ENCODE measurements around the gene ABHD14A. TPM values are rescaled to one million over a fixed set of nuclear protein-coding genes. Genes with fewer than 3 reads are reported as not detected.
A peak's percentile ranks its signal among the peaks of the same experiment; 100 is the strongest.

Gene ABHD14A
- total RNA-seq, 1 donor from 2014 or later: 17.9 TPM

- TF ChIP-seq, protein P1, sequence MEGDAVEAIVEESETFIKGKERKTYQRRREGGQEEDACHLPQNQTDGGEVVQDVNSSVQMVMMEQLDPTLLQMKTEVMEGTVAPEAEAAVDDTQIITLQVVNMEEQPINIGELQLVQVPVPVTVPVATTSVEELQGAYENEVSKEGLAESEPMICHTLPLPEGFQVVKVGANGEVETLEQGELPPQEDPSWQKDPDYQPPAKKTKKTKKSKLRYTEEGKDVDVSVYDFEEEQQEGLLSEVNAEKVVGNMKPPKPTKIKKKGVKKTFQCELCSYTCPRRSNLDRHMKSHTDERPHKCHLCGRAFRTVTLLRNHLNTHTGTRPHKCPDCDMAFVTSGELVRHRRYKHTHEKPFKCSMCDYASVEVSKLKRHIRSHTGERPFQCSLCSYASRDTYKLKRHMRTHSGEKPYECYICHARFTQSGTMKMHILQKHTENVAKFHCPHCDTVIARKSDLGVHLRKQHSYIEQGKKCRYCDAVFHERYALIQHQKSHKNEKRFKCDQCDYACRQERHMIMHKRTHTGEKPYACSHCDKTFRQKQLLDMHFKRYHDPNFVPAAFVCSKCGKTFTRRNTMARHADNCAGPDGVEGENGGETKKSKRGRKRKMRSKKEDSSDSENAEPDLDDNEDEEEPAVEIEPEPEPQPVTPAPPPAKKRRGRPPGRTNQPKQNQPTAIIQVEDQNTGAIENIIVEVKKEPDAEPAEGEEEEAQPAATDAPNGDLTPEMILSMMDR (IDR thresholded peaks at IDR 0.05): no peak
- ATAC-seq (no peak), DNase-seq (no peak)
- H3K27me3 ChIP-seq: no peaks in the 10 kb centered on the region
- H3K27ac ChIP-seq: no peak overlapping the region
- no peak overlapping the region for H3K4me3 ChIP-seq
- H3K9me3 ChIP-seq: no peaks in the 10 kb centered on the region
- no peaks in the 10 kb centered on the region for H3K36me3 ChIP-seq
- intact Hi-C loops (cut with DNase I): no loop called here
- H3K4me1 ChIP-seq: peaks cover 8% of the 10 kb centered on the region
Observed at GRCh38 chr3:52024765-52025452, 50.0 kb downstream of the ABHD14A start.

GRCh38 chr3:52025453-52025852, 50.6 kb downstream of the ABHD14A start:
- Histone ChIP-seq H3K9me3 (no peaks in the 10 kb centered on the region), H3K4me3 (no peak overlapping the region), H3K27me3 (no peaks in the 10 kb centered on the region), H3K27ac (no peak overlapping the region), H3K36me3 (no peaks in the 10 kb centered on the region), H3K4me1 (peaks cover 8% of the 10 kb centered on the region)
- intact Hi-C loops (cut with DNase I): no loop called here
- TF ChIP-seq, protein P1 (IDR thresholded peaks at IDR 0.05): no peak
- ATAC-seq (peak; percentile 7), DNase-seq (no peak)

GRCh38 chr3:52026041-52026440, 51.2 kb downstream of the ABHD14A start:
- H3K4me1 ChIP-seq: peaks cover 8% of the 10 kb centered on the region
- no peak overlapping the region for H3K27ac ChIP-seq
- H3K4me3 ChIP-seq: no peak overlapping the region
- intact Hi-C loops (cut with DNase I): no loop called here
- no peaks in the 10 kb centered on the region for H3K27me3 ChIP-seq
- H3K9me3 ChIP-seq: no peaks in the 10 kb centered on the region
- no peak for DNase-seq
- H3K36me3 ChIP-seq: no peaks in the 10 kb centered on the region
- ATAC-seq: no peak
- TF ChIP-seq, protein P1 (IDR thresholded peaks at IDR 0.05): no peak

- Histone ChIP-seq H3K4me3 (no peak overlapping the region), H3K36me3 (no peaks in the 10 kb centered on the region), H3K9me3 (no peaks in the 10 kb centered on the region), H3K4me1 (no peaks in the 10 kb centered on the region), H3K27ac (no peak overlapping the region), H3K27me3 (no peaks in the 10 kb centered on the region)
- TF ChIP-seq, protein P1 (IDR thresholded peaks at IDR 0.05): no peak
- ATAC-seq (no peak), DNase-seq (no peak)
- intact Hi-C loops (cut with DNase I): no loop called here
Observed at GRCh38 chr3:52028572-52028971, 53.7 kb downstream of the ABHD14A start.

GRCh38 chr3:52029053-52029452, 54.2 kb downstream of the ABHD14A start:
- no peak overlapping the region for H3K27ac ChIP-seq
- no peak for DNase-seq
- no peak overlapping the region for H3K4me3 ChIP-seq
- TF ChIP-seq, protein P1 (IDR thresholded peaks at IDR 0.05): no peak
- no peaks in the 10 kb centered on the region for H3K27me3 ChIP-seq
- no peaks in the 10 kb centered on the region for H3K9me3 ChIP-seq
- H3K36me3 ChIP-seq: no peaks in the 10 kb centered on the region
- H3K4me1 ChIP-seq: no peaks in the 10 kb centered on the region
- intact Hi-C loops (cut with DNase I): no loop called here
- ATAC-seq: no peak

GRCh38 chr3:52029535-52029934, 54.7 kb downstream of the ABHD14A start:
- ATAC-seq (no peak), DNase-seq (no peak)
- intact Hi-C loops (cut with DNase I): no loop called here
- H3K27ac ChIP-seq: no peak overlapping the region
- no peaks in the 10 kb centered on the region for H3K27me3 ChIP-seq
- H3K9me3 ChIP-seq: no peaks in the 10 kb centered on the region
- TF ChIP-seq, protein P1 (IDR thresholded peaks at IDR 0.05): no peak
- H3K4me1 ChIP-seq: no peaks in the 10 kb centered on the region
- H3K4me3 ChIP-seq: no peak overlapping the region
- no peaks in the 10 kb centered on the region for H3K36me3 ChIP-seq
